ENCODE data around the gene AFAP1L1. TPM values are rescaled to one million over a fixed set of nuclear protein-coding genes. Genes with fewer than 3 reads are reported as not detected.

The AFAP1L1 gene
- total RNA-seq (10 to 100 TPM in 1 of 2 donors, 1 to 10 TPM in 1; 5.2 to 11.6 TPM), polyA plus RNA-seq (1 to 10 TPM; 2.1 to 2.8 TPM)

DNA sequence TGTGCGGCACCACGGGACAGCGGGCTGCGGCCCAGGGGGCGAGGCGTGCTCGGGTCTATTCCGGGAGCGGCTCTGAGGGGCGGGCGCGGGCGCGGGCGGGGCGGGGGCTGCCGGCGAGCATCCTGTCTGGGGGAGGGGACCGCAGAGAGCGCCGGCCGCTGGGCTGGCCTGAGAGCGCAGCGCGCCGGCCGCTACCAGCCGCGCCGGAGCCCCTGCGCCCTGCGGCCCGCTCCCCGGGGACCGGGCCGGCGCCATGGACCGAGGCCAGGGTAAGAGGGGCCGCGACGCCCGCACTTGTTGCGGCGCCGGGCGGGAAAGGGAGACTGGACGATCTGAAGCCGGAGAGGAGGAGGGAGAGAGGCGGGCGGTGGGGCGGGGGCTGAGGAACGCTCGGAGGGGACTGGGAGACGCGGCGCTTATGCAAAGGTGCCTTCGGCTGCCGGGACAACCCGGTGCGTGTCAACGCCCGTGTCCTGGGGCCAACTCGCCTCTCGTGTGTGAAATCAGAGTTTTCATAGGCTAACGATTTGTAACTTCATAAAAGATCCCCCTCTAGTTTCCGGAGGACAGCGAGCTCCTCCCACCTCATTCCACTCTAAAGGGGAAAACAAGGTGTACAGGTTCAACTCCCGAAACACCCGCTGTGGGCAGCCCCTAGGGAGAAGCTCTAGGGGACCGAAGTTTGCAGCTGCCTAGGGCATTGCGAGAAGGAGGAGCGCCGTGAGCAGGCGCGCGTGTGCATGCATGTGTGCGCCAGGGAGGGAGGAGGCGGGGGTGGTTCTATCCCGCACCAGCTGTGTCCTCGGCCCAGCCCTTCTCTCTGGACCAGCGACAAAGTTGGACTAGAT, at the start of gene AFAP1L1:
Gene AFAP1L1 (plus strand): TSS at position 144 of the 848 bp plus-strand sequence. CDS start 110 bp downstream, at position 254.
- WGBS = under 1% methylated on average over 81 of the region's 81 CpGs
- peaks cover 0 to 13% (median 7%) of the 10 kb centered on the region in 4 donors for H3K4me1 ChIP-seq (ENCODE audit: control insufficient read depth in 4 of 4, insufficient read depth in 4 of 4, low read length in 3 of 4)
- peak within 1 kb of the TSS; percentile 50 to 55 for H3K9ac ChIP-seq (ENCODE audit: low read depth in 1 of 2, low read length in 2 of 2)
- H3K9me3 ChIP-seq (ENCODE audit: control insufficient read depth in 4 of 4, low read length in 3 of 4) = peaks cover 0 to 3% (median 0%) of the 10 kb centered on the region in 4 donors
- no peaks in the 10 kb centered on the region for H3K36me3 ChIP-seq (ENCODE audit: control insufficient read depth in 4 of 4, insufficient read depth in 3 of 4, low read depth in 1 of 4, low read length in 3 of 4)
- H3K27ac ChIP-seq (ENCODE audit: low read depth in 1 of 2, low read length in 2 of 2) = peak within 1 kb of the TSS; percentile 46 to 73
- DNase-seq (ENCODE audit: low spot score) = peak; percentile 55
- TF ChIP-seq EGR1 (IDR thresholded peaks at IDR 0.05; ENCODE audit: low read depth in 2 of 2) (no peak), GABPA (IDR thresholded peaks at IDR 0.05 in 1 of 2, conservative IDR thresholded peaks at IDR 0.05 in 1 of 2) (peak in 1 of 2 donors; percentile 26)
- TF ChIP-seq, protein P1, sequence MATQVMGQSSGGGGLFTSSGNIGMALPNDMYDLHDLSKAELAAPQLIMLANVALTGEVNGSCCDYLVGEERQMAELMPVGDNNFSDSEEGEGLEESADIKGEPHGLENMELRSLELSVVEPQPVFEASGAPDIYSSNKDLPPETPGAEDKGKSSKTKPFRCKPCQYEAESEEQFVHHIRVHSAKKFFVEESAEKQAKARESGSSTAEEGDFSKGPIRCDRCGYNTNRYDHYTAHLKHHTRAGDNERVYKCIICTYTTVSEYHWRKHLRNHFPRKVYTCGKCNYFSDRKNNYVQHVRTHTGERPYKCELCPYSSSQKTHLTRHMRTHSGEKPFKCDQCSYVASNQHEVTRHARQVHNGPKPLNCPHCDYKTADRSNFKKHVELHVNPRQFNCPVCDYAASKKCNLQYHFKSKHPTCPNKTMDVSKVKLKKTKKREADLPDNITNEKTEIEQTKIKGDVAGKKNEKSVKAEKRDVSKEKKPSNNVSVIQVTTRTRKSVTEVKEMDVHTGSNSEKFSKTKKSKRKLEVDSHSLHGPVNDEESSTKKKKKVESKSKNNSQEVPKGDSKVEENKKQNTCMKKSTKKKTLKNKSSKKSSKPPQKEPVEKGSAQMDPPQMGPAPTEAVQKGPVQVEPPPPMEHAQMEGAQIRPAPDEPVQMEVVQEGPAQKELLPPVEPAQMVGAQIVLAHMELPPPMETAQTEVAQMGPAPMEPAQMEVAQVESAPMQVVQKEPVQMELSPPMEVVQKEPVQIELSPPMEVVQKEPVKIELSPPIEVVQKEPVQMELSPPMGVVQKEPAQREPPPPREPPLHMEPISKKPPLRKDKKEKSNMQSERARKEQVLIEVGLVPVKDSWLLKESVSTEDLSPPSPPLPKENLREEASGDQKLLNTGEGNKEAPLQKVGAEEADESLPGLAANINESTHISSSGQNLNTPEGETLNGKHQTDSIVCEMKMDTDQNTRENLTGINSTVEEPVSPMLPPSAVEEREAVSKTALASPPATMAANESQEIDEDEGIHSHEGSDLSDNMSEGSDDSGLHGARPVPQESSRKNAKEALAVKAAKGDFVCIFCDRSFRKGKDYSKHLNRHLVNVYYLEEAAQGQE (IDR thresholded peaks at IDR 0.05) = peak; percentile 44
- H3K4me3 ChIP-seq (ENCODE audit: low read depth in 1 of 3, low read length in 3 of 3) = peak within 1 kb of the TSS; percentile 53 to 76 (median 72)
- H3K27me3 ChIP-seq (ENCODE audit: control insufficient read depth in 4 of 4, insufficient read depth in 4 of 4, low read length in 3 of 4) = no peaks in the 10 kb centered on the region

DNA sequence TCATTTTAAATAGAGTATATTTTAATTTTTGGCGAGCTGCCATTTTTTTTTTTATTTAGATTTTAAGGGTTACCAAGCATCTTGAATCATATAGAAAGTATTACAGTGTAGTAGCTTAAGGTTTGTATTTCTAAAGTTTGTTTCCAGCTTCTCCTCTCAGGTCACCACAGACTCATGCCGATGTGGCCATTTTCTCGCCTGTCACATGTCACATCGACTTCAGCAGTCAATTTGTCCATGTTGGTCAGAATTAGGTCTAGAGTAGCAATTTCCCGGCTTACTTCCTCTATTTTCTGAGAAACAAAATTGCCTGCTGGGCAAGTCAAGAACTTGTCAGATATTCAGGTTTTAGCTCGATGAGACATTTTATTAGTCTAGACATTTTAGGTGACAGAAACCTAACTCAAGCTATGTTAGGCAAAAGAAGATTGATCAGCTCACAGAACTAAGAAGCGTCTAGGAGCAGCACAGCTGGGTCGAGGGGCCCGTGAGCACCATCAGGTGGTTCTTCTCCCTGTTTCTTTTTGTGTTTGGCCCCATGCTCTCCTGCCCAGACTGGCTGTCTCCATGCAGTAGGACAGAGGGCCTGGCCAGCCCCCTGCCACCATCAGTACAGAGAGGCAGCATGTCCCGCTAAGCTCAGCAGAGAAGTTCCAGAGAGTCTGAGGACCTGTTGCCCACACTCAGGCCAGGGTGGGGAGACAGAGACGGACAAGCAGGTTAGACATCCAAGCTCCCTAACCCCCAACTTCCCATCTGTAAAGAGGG, 48.4 kb upstream of the AFAP1L1 start:
- 86% methylated on average over 11 of the region's 11 CpGs for WGBS

More for the DNA sequence above, 48.4 kb upstream of the AFAP1L1 start:
- peaks cover 0 to 29% (median 21%) of the 10 kb centered on the region in 4 donors for H3K4me1 ChIP-seq (ENCODE audit: control insufficient read depth in 4 of 4, insufficient read depth in 4 of 4, low read length in 3 of 4)
- no peak overlapping the region for H3K27ac ChIP-seq (ENCODE audit: low read depth in 1 of 2, low read length in 2 of 2)
- no peaks in the 10 kb centered on the region for H3K9me3 ChIP-seq (ENCODE audit: control insufficient read depth in 4 of 4, low read length in 3 of 4)
- H3K36me3 ChIP-seq (ENCODE audit: control insufficient read depth in 4 of 4, insufficient read depth in 3 of 4, low read depth in 1 of 4, low read length in 3 of 4) = peaks cover 4 to 30% (median 28%) of the 10 kb centered on the region in 4 donors
- no peak overlapping the region for H3K4me3 ChIP-seq (ENCODE audit: low read depth in 1 of 3, low read length in 3 of 3)
- DNase-seq (ENCODE audit: low spot score) = no peak
- TF ChIP-seq, protein P2, sequence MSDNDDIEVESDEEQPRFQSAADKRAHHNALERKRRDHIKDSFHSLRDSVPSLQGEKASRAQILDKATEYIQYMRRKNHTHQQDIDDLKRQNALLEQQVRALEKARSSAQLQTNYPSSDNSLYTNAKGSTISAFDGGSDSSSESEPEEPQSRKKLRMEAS (IDR thresholded peaks at IDR 0.05) = no peak
- no peak for TF ChIP-seq NR2F2 (IDR thresholded peaks at IDR 0.05)
- no peak for TF ChIP-seq JUND (IDR thresholded peaks at IDR 0.05)
- TF ChIP-seq, protein P1 (IDR thresholded peaks at IDR 0.05) = no peak
- TF ChIP-seq, protein P3, sequence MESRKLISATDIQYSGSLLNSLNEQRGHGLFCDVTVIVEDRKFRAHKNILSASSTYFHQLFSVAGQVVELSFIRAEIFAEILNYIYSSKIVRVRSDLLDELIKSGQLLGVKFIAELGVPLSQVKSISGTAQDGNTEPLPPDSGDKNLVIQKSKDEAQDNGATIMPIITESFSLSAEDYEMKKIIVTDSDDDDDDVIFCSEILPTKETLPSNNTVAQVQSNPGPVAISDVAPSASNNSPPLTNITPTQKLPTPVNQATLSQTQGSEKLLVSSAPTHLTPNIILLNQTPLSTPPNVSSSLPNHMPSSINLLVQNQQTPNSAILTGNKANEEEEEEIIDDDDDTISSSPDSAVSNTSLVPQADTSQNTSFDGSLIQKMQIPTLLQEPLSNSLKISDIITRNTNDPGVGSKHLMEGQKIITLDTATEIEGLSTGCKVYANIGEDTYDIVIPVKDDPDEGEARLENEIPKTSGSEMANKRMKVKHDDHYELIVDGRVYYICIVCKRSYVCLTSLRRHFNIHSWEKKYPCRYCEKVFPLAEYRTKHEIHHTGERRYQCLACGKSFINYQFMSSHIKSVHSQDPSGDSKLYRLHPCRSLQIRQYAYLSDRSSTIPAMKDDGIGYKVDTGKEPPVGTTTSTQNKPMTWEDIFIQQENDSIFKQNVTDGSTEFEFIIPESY (IDR thresholded peaks at IDR 0.05) = no peak
- TF ChIP-seq, protein P4, sequence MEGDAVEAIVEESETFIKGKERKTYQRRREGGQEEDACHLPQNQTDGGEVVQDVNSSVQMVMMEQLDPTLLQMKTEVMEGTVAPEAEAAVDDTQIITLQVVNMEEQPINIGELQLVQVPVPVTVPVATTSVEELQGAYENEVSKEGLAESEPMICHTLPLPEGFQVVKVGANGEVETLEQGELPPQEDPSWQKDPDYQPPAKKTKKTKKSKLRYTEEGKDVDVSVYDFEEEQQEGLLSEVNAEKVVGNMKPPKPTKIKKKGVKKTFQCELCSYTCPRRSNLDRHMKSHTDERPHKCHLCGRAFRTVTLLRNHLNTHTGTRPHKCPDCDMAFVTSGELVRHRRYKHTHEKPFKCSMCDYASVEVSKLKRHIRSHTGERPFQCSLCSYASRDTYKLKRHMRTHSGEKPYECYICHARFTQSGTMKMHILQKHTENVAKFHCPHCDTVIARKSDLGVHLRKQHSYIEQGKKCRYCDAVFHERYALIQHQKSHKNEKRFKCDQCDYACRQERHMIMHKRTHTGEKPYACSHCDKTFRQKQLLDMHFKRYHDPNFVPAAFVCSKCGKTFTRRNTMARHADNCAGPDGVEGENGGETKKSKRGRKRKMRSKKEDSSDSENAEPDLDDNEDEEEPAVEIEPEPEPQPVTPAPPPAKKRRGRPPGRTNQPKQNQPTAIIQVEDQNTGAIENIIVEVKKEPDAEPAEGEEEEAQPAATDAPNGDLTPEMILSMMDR (IDR thresholded peaks at IDR 0.05; ENCODE audit: low read depth, low read length, missing input control) = no peak
- TF ChIP-seq HNF4A (conservative IDR thresholded peaks at IDR 0.05) = no peak
- no peak for TF ChIP-seq TAF1 (conservative IDR thresholded peaks at IDR 0.05)
- H3K9ac ChIP-seq (ENCODE audit: low read depth in 1 of 2, low read length in 2 of 2) = no peak overlapping the region
- no peaks in the 10 kb centered on the region for H3K27me3 ChIP-seq (ENCODE audit: control insufficient read depth in 4 of 4, insufficient read depth in 4 of 4, low read length in 3 of 4)

Measured in liver (tissue), 9 donors.